GM21619 (cell line): ENCODE measurements around the gene GTF2F2.

ENCODE experiments used
- ATAC-seq: cut with Tn5 transposase; IDR thresholded peaks from one replicate; pipeline ENCODE4 v1.9.1; 2021; ENCODE audit not compliant: unreplicated experiment

The GTF2F2 gene

GRCh38 chr13:45332036-45332830 is 211.9 kb downstream of the GTF2F2 start:
- no peak for ATAC-seq

- no peak for ATAC-seq
Observed at GRCh38 chr13:45332831-45333219, 212.5 kb downstream of the GTF2F2 start.

- ATAC-seq: no peak
Observed at GRCh38 chr13:45333251-45333976, 213.1 kb downstream of the GTF2F2 start.
